Right lobe of liver (tissue), 6 donors: ENCODE results near the gene NAT14. TPM values are rescaled to one million over a fixed set of nuclear protein-coding genes. Genes with fewer than 3 reads are reported as not detected.

Source experiments
- ATAC-seq, 4 donors: fragments of 200-7000 bp; cut with Tn5 transposase; one replicate each; pipeline ENCODE4 v1.9.1; 2020; ENCODE audit warnings: mild to moderate bottlenecking in 4 of 4, moderate library complexity in 4 of 4
- DNase-seq, 3 donors: peaks; one replicate each; pipeline ENCODE4 v3.0.0-alpha.2; 2020
- H3K27ac ChIP-seq, 3 donors: fragments of 200-600 bp; one replicate each; pipeline ENCODE4 v1.8.0; 2022
- H3K27me3 ChIP-seq, 2 donors: fragments of 200-600 bp; one replicate each; pipeline ENCODE4 v1.8.0; 2022
- H3K36me3 ChIP-seq, 4 donors: fragments of 200-600 bp; sonication (generic) in 1 of 4; one replicate each; pipeline versions ENCODE4 v1.5.1 to v1.8.0; 2017 to 2022; ENCODE audit warnings: control low read depth in 1 of 4
- H3K4me1 ChIP-seq, 4 donors: fragments of 200-600 bp; sonication (generic) in 1 of 4; one replicate each; pipeline versions ENCODE4 v1.5.1 to v1.8.0; 2017 to 2022; ENCODE audit warnings: control low read depth in 1 of 4
- H3K4me3 ChIP-seq, 3 donors: fragments of 200-600 bp; one replicate each; pipeline ENCODE4 v1.8.0; 2022
- H3K9me3 ChIP-seq, 4 donors: fragments of 200-600 bp; sonication (generic) in 1 of 4; one replicate each; pipeline versions ENCODE4 v1.5.1 to v1.8.0; 2017 to 2022; ENCODE audit warnings: control low read depth in 1 of 4
- POLR2A ChIP-seq: fragments of 450-650 bp; IDR thresholded peaks from one replicate; pipeline ENCODE4 v1.6.1; 2017; ENCODE audit warnings: antibody characterized with exemption, mild to moderate bottlenecking
- WGBS: methylation state at CpG from one replicate; pipeline ENCODE4 v1.1.6; 2018; ENCODE audit warnings: low coverage, low lambda C conversion rate; ENCODE audit not compliant: insufficient coverage; ENCODE audit errors: missing lambda C conversion rate; 5-methylcytosine and 5-hydroxymethylcytosine counted together
- intact Hi-C, 2 donors: fragments of 100-400 bp; cut with DNase I; formaldehyde crosslinking; loops; one replicate each; pipeline versions ENCODE4 v1.11.2 to v1.14.1; 2022
- total RNA-seq, 6 experiments: library from RNA; depleted of rRNA in 2 of 6; stranded (reverse); fragments of >200 nt in 2 of 6; fragmentation: NEBNext Ultra II Directional in 3 of 6; extraction: Animal tissue kit (Norgen Biotek cat#: 25700) in 3 of 6; gene quantifications; one replicate each; pipeline versions ENCODE4 v1.1.0 to v1.2.4, GENCODE V29; 2016 to 2023
- TF ChIP-seq, protein P1 (sequence below), 4 donors: fragments of 200-600 bp in 3 of 4; fragments of 450-650 bp in 1 of 4; IDR thresholded peaks; one replicate each; pipeline versions ENCODE4 v1.5.1 to v1.8.0; 2016 to 2022; ENCODE audit warnings: antibody characterized with exemption in 4 of 4, mild to moderate bottlenecking in 2 of 4
- donor health status: DM: no; HTN: yes; CAD: no.
- donor health status: DM: no; HTN: no; CAD: no.
- donor health status: DM: no; HTN: no; CAD: no.
- donor health status: DM: no; HTN: yes; CAD: no.
- donor health status: DM: no; HTN: yes; CAD: no.

Gene NAT14
- total RNA-seq, 6 experiments from 2014 or later: 2.5 to 6.0 (median 3.9) TPM

DNA sequence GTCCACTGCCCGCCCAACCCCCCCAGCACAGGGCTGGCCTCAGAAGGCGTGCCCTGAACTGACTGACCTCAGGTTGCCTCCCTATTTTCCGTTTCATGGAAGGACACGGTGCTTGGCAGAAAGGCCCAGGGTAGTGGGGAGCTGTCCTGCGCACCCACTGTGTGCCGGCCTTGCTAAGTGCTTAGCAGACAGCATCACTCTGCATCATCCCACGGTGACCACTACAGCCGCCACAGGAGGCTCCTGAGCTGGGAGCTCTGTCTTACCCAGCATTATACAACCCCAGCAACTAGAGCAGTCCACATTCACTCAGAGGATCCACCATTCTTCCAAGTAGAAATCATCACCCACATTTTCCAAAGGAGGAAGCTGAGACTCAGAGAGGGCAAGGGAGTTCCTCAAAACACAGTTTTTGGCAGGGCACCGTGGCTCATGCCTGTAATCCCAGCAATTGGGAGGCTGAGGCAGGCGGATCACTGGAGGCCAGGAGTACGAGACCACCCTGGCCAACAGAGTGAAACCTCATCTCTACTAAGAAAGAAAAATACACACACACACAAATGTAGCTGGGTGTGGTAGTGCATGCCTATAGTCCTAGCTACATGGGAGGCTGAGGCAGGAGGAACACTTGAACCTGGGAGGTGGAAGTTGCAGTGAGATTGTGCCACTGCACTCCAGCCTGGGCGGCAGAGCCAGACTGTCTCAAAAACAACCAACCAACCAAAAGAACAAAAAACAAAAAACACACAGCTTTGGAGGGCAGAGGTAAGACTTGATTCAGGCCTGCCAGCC, 50.4 kb downstream of the NAT14 start:
- Histone ChIP-seq H3K4me1 (no peaks in the 10 kb centered on the region), H3K27ac (no peak overlapping the region), H3K36me3 (no peaks in the 10 kb centered on the region), H3K9me3 (no peaks in the 10 kb centered on the region), H3K27me3 (no peaks in the 10 kb centered on the region), H3K4me3 (no peak overlapping the region)
- DNase-seq (no peak), ATAC-seq (peak in 1 of 4 donors; percentile 39)
- intact Hi-C loops: no loop called here
- TF ChIP-seq POLR2A: no peak
- TF ChIP-seq, protein P1, sequence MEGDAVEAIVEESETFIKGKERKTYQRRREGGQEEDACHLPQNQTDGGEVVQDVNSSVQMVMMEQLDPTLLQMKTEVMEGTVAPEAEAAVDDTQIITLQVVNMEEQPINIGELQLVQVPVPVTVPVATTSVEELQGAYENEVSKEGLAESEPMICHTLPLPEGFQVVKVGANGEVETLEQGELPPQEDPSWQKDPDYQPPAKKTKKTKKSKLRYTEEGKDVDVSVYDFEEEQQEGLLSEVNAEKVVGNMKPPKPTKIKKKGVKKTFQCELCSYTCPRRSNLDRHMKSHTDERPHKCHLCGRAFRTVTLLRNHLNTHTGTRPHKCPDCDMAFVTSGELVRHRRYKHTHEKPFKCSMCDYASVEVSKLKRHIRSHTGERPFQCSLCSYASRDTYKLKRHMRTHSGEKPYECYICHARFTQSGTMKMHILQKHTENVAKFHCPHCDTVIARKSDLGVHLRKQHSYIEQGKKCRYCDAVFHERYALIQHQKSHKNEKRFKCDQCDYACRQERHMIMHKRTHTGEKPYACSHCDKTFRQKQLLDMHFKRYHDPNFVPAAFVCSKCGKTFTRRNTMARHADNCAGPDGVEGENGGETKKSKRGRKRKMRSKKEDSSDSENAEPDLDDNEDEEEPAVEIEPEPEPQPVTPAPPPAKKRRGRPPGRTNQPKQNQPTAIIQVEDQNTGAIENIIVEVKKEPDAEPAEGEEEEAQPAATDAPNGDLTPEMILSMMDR (IDR thresholded peaks at IDR 0.05): no peak
- WGBS: 71% methylated on average over 6 of the region's 12 CpGs

DNA sequence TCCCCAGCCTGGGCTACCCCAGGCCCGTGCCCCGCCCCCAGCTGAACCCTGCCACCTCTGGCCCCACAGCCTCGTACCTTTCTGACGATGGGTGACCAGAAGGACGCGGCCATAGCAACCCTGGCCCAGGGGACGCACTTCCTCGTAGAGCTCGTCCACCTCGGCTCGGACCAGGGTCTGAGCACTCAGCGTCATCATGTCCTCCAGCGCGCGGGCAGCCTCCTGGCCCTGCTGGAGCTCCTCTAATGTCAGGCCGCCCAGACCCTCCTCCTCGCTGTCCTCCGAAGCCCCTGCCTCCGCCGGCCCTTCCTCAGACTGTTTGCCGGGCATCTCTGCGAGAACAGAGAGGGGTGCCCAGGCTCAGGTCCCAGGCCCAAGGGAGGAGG, 51.0 kb downstream of the NAT14 start:
- 91% methylated on average over 10 of the region's 22 CpGs for WGBS
- H3K9me3 ChIP-seq: no peaks in the 10 kb centered on the region
- H3K27ac ChIP-seq: no peak overlapping the region
- no peak overlapping the region for H3K4me3 ChIP-seq
- no peak for ATAC-seq
- DNase-seq: no peak
- H3K36me3 ChIP-seq: no peaks in the 10 kb centered on the region
- H3K27me3 ChIP-seq: no peaks in the 10 kb centered on the region
- intact Hi-C loops: no loop called here
- no peaks in the 10 kb centered on the region for H3K4me1 ChIP-seq
- TF ChIP-seq, protein P1 (IDR thresholded peaks at IDR 0.05): no peak
- no peak for TF ChIP-seq POLR2A

DNA sequence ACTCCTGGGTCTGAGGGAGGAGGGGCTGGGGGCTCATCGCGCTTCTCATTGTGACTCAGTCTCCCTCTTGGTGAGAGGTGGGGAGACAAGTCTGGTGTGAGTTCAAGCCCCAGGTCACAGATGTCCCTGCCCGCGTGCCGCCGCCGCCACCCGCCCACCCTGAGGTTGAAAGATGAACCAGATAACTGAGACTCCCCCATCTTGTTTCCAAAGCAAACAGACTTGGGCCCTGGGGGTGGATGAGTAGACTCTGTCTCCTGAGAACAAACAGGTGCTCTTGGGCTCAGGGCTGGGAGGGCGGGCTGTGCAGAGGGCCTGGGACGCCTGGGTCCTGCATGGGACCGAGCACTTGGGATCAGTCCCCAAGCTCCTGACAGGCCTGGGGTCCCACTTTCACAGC, 51.4 kb downstream of the NAT14 start:
- no peaks in the 10 kb centered on the region for H3K27me3 ChIP-seq
- intact Hi-C loops: no loop called here
- WGBS: 60% methylated on average over 1 of the region's 11 CpGs
- H3K36me3 ChIP-seq: no peaks in the 10 kb centered on the region
- H3K4me3 ChIP-seq: no peak overlapping the region
- H3K4me1 ChIP-seq: no peaks in the 10 kb centered on the region
- no peak for DNase-seq
- TF ChIP-seq, protein P1 (IDR thresholded peaks at IDR 0.05): no peak
- TF ChIP-seq POLR2A: no peak
- no peak overlapping the region for H3K27ac ChIP-seq
- no peaks in the 10 kb centered on the region for H3K9me3 ChIP-seq
- no peak for ATAC-seq

Other genes starting within 250 kb of the NAT14 start
- gene PPP6R1, start 226.2 kb upstream of the NAT14 start, total RNA-seq: 10 to 100 TPM; 26.4 to 39.6 (median 30.2) TPM
- 10 to 100 TPM; 11.3 to 28.3 (median 15.6) TPM for gene HSPBP1, start 205.1 kb upstream of the NAT14 start, total RNA-seq
- gene BRSK1, start 201.2 kb upstream of the NAT14 start, total RNA-seq: under 1 TPM in 3 of 6 experiments, not detected in 3; 0.20 to 0.29 (median 0.24) TPM
- gene TMEM150B, start 159.8 kb upstream of the NAT14 start, total RNA-seq: 1 to 10 TPM; 1.1 to 5.6 (median 2.2) TPM
- gene KMT5C, start 145.3 kb upstream of the NAT14 start, total RNA-seq: 1 to 10 TPM; 2.3 to 5.3 (median 3.7) TPM
- not detected for gene COX6B2, start 130.5 kb upstream of the NAT14 start, total RNA-seq
- gene GARIN5B, start 121.9 kb upstream of the NAT14 start, total RNA-seq: not detected
- not detected for gene IL11, start 114.7 kb upstream of the NAT14 start, total RNA-seq
- not detected for gene TMEM190, start 108.4 kb upstream of the NAT14 start, total RNA-seq
- 10 to 100 TPM; 10.8 to 19.7 (median 14.8) TPM for gene TMEM238, start 100.9 kb upstream of the NAT14 start, total RNA-seq
- 100 to 1,000 TPM; 305 to 530 (median 455) TPM for gene RPL28, start 99.3 kb upstream of the NAT14 start, total RNA-seq
- gene UBE2S, start 77.4 kb upstream of the NAT14 start, total RNA-seq: 10 to 100 TPM in 3 of 6 experiments, 1 to 10 TPM in 3; 4.3 to 16.4 (median 9.1) TPM
- gene SHISA7, start 41.9 kb upstream of the NAT14 start, total RNA-seq: under 1 TPM in 1 of 6 experiments, not detected in 5; 0.04 TPM
- 100 to 1,000 TPM in 3 of 6 experiments, 10 to 100 TPM in 3; 69.4 to 222 (median 100) TPM for gene ISOC2, start 23.5 kb upstream of the NAT14 start, total RNA-seq
- gene C19orf85, start 20.4 kb upstream of the NAT14 start, total RNA-seq: not detected
- gene ZNF628, start 8.6 kb upstream of the NAT14 start, total RNA-seq: 1 to 10 TPM; 3.4 to 9.2 (median 4.4) TPM
- gene SSC5D, start 3.2 kb downstream of the NAT14 start, total RNA-seq: 1 to 10 TPM in 4 of 6 experiments, under 1 TPM in 2; 0.35 to 1.6 (median 1.2) TPM
- not detected for gene SBK2, start 51.9 kb downstream of the NAT14 start, total RNA-seq
- gene SBK3, start 60.4 kb downstream of the NAT14 start, total RNA-seq: under 1 TPM in 2 of 6 experiments, not detected in 4; 0.33 to 0.56 TPM
- 1 to 10 TPM; 1.9 to 4.6 (median 3.6) TPM for gene ZNF579, start 95.7 kb downstream of the NAT14 start, total RNA-seq
- gene FIZ1, start 114.3 kb downstream of the NAT14 start, total RNA-seq: 10 to 100 TPM in 1 of 6 experiments, 1 to 10 TPM in 5; 3.0 to 13.1 (median 5.1) TPM
- gene ZNF524, start 115.1 kb downstream of the NAT14 start, total RNA-seq: 10 to 100 TPM in 4 of 6 experiments, 1 to 10 TPM in 2; 8.2 to 21.0 (median 11.3) TPM
- 1 to 10 TPM; 4.2 to 6.0 (median 4.7) TPM for gene ZNF865, start 120.5 kb downstream of the NAT14 start, total RNA-seq
- gene ZNF784, start 139.4 kb downstream of the NAT14 start, total RNA-seq: 1 to 10 TPM; 2.9 to 5.5 (median 4.1) TPM
- 10 to 100 TPM in 1 of 6 experiments, 1 to 10 TPM in 5; 5.4 to 11.6 (median 6.5) TPM for gene ZNF580, start 155.8 kb downstream of the NAT14 start, total RNA-seq
- gene ZNF581, start 158.5 kb downstream of the NAT14 start, total RNA-seq: 1 to 10 TPM; 2.7 to 7.3 (median 5.1) TPM
- 10 to 100 TPM in 3 of 6 experiments, 1 to 10 TPM in 3; 6.1 to 19.7 (median 9.8) TPM for gene CCDC106, start 163.0 kb downstream of the NAT14 start, total RNA-seq
- gene U2AF2, start 169.8 kb downstream of the NAT14 start, total RNA-seq: 10 to 100 TPM; 55.1 to 75.6 (median 63.5) TPM
- gene EPN1, start 190.0 kb downstream of the NAT14 start, total RNA-seq: 100 to 1,000 TPM in 5 of 6 experiments, 10 to 100 TPM in 1; 88.9 to 162 (median 107) TPM